SK-N-SH (cell line): Measurements from ENCODE around the gene PCSK5.

ENCODE experiments used
- CTCF ChIP-seq: fragments of 200-600 bp; sonication (generic); IDR thresholded peaks from 2 replicates; pipeline ENCODE4 v1.6.1; 2017; ENCODE audit warnings: antibody characterized with exemption, mild to moderate bottlenecking, moderate library complexity
- EP300 ChIP-seq, 2 experiments: IDR thresholded peaks; 2 replicates each; pipeline versions ENCODE4 v1.4.0 to v1.6.1; 2012; ENCODE audit warnings: borderline replicate concordance in 1 of 2, low read depth in 1 of 2, low read length in 1 of 2
- REST ChIP-seq: IDR thresholded peaks from 2 replicates; pipeline ENCODE4 v1.6.1; 2012; ENCODE audit warnings: mild to moderate bottlenecking, low read depth, low read length, moderate library complexity

- TF ChIP-seq CTCF (no peak), REST (no peak), EP300 (IDR thresholded peaks at IDR 0.05; ENCODE audit: borderline replicate concordance in 1 of 2, low read depth in 1 of 2, low read length in 1 of 2) (no peak)
Observed at GRCh38 chr9:76292246-76292645, 401.8 kb downstream of the PCSK5 start.
